ENCODE results near the gene TPRG1. TPM values are rescaled to one million over a fixed set of nuclear protein-coding genes. Genes with fewer than 3 reads are reported as not detected.

TPRG1 gene
- total and polyA plus RNA-seq, 2 of the 8 experiments (the other 6 are each of a cell fraction or from before 2014, with no cell fraction given), result 0.37 to 0.47 TPM

GRCh38 chr3:189278221-189278620 lies 106.5 kb downstream of the TPRG1 start:
- H3K27me3 ChIP-seq (replicated peaks in 1 of 4; ENCODE audit: control insufficient read depth in 3 of 4, extremely low read depth in 1 of 4, insufficient read depth in 3 of 4, low read length in 3 of 4), result no peaks in the 10 kb centered on the region
- H3K9me3 ChIP-seq (ENCODE audit: insufficient read depth in 2 of 2, low read depth in 1 of 2, low read length in 1 of 2), result no peaks in the 10 kb centered on the region
- H3K4me2 ChIP-seq (ENCODE audit: insufficient read depth in 1 of 2, low read depth in 2 of 2, low read length in 2 of 2), result no peak overlapping the region
- H3K4me3 ChIP-seq (ENCODE audit: extremely low read depth in 1 of 4, insufficient read depth in 2 of 4, low read depth in 3 of 4, low read length in 4 of 4), result no peak overlapping the region
- H4K8ac ChIP-seq (ENCODE audit: extremely low read depth, insufficient read depth, low read length), result no peak overlapping the region
- H2BK15ac ChIP-seq (ENCODE audit: low read length), result no peak overlapping the region
- DNase-seq (ENCODE audit: low read depth in 1 of 2, low spot score in 2 of 2) (no peak), FAIRE-seq (no peak)
- no peak overlapping the region for H3K23ac ChIP-seq (ENCODE audit: insufficient read length)
- H3K4me1 ChIP-seq (replicated peaks in 1 of 4; ENCODE audit: control insufficient read depth in 3 of 4, insufficient read depth in 4 of 4, low read length in 3 of 4), result no peaks in the 10 kb centered on the region; a peak in 1 of 7 replicates
- no peak overlapping the region for H3K56ac ChIP-seq (replicated peaks; ENCODE audit: insufficient read length, low read depth, low read length)
- no peak overlapping the region for H2BK12ac ChIP-seq (ENCODE audit: low read depth, low read length)
- no peaks in the 10 kb centered on the region for H3K23me2 ChIP-seq (ENCODE audit: low read depth, low read length)
- H2AK5ac ChIP-seq (ENCODE audit: low read depth, low read length), result no peak overlapping the region
- no peak overlapping the region for H4K91ac ChIP-seq (replicated peaks; ENCODE audit: insufficient read length, low read length)
- H2BK20ac ChIP-seq (ENCODE audit: low read length), result no peak overlapping the region
- ChIA-PET CTCF (ENCODE audit: partially characterized antibody) (interaction anchor here (1.4 to 1.9 kb wide), 3 partner anchors 10 to 947 kb away, joined by 3 to 9 read pairs (median 7); no protein-coding TSS in a partner anchor), POLR2A (ENCODE audit: partially characterized antibody) (no interaction called here)
- 0 out of 2 replicates have a peak overlapping the region, but pooled peaks have one; percentile 0 for H2AFZ ChIP-seq (ENCODE audit: low read length)
- H3K79me1 ChIP-seq (ENCODE audit: low read depth, low read length), result no peaks in the 10 kb centered on the region
- no peak overlapping the region for H2BK5ac ChIP-seq (ENCODE audit: low read depth, low read length)
- no peaks in the 10 kb centered on the region for H4K20me1 ChIP-seq (replicated peaks in 1 of 2; ENCODE audit: control insufficient read depth in 1 of 2, insufficient read depth in 2 of 2, low read length in 2 of 2)
- 95% methylated on average over 3 of the region's 3 CpGs; no CpG with 5 or more reads in 1 of the 2 experiments for WGBS, 2 experiments (ENCODE audit: extremely low coverage in 1 of 2, insufficient coverage in 1 of 2, insufficient read length in 1 of 2, insufficient replicate concordance in 2 of 2, low coverage in 1 of 2, low lambda C conversion rate in 2 of 2, missing lambda C conversion rate in 1 of 2)
- no peak overlapping the region for H3K4ac ChIP-seq (replicated peaks; ENCODE audit: insufficient read length, low read depth, low read length)
- no peak overlapping the region for H3K14ac ChIP-seq (ENCODE audit: insufficient read length)
- H4K5ac ChIP-seq (ENCODE audit: insufficient read length, low read depth, low read length), result no peak overlapping the region
- H3K18ac ChIP-seq (ENCODE audit: extremely low read depth, low read length), result no peak overlapping the region
- no peak overlapping the region for H3K27ac ChIP-seq (ENCODE audit: low read depth, low read length)
- no peak overlapping the region for H2BK120ac ChIP-seq (replicated peaks; ENCODE audit: low read depth, low read length)
- no peaks in the 10 kb centered on the region for H3K36me3 ChIP-seq (ENCODE audit: control insufficient read depth in 2 of 4, insufficient read depth in 4 of 4, low read length in 3 of 4)
- H3K9ac ChIP-seq (replicated peaks in 1 of 4; ENCODE audit: extremely low read depth in 1 of 4, low read depth in 3 of 4, low read length in 3 of 4), result no peak overlapping the region
- no peaks in the 10 kb centered on the region for H3K79me2 ChIP-seq (ENCODE audit: control insufficient read depth in 1 of 2, insufficient read depth in 2 of 2, low read length in 2 of 2)
- TF ChIP-seq CREB1 (IDR thresholded peaks at IDR 0.05) (no peak), CBX8 (IDR thresholded peaks at IDR 0.05; ENCODE audit: borderline replicate concordance, low read depth, low read length) (no peak), SP4 (IDR thresholded peaks at IDR 0.05; ENCODE audit: low read length) (no peak)

Data from H1 (cell line).